HG02840 (cell line): ENCODE results near the gene TSC1.

Experiments used
- ATAC-seq: cut with Tn5 transposase; IDR thresholded peaks from one replicate; pipeline ENCODE4 v1.9.1; 2021; ENCODE audit warnings: mild to moderate bottlenecking, moderate library complexity, moderate number of reproducible peaks; ENCODE audit not compliant: unreplicated experiment, low FRiP score

The TSC1 gene

GRCh38 chr9:132942541-132943182 lies 1.8 kb downstream of the TSC1 start:
- no peak for ATAC-seq

GRCh38 chr9:132939169-132939568 lies 5.2 kb downstream of the TSC1 start:
- ATAC-seq = no peak

- ATAC-seq = no peak
Observed at GRCh38 chr9:132937463-132937901, 6.9 kb downstream of the TSC1 start.

GRCh38 chr9:132935026-132935425 lies 9.4 kb downstream of the TSC1 start:
- no peak for ATAC-seq

GRCh38 chr9:132931178-132931735 lies 13.2 kb downstream of the TSC1 start:
- ATAC-seq = no peak

GRCh38 chr9:132927704-132928103 lies 16.7 kb downstream of the TSC1 start:
- no peak for ATAC-seq

- no peak for ATAC-seq
Observed at GRCh38 chr9:132923346-132923902, 21.0 kb downstream of the TSC1 start.

GRCh38 chr9:132919614-132920268 lies 24.7 kb downstream of the TSC1 start:
- ATAC-seq = no peak

- no peak for ATAC-seq
Observed at GRCh38 chr9:132914924-132915323, 29.5 kb downstream of the TSC1 start.

GRCh38 chr9:132912131-132912530 lies 32.3 kb downstream of the TSC1 start:
- ATAC-seq = no peak

GRCh38 chr9:132910376-132910775 lies 34.0 kb downstream of the TSC1 start:
- ATAC-seq = no peak

GRCh38 chr9:132909311-132909710 lies 35.1 kb downstream of the TSC1 start:
- no peak for ATAC-seq

- no peak for ATAC-seq
Observed at GRCh38 chr9:132908635-132909034, 35.8 kb downstream of the TSC1 start.

GRCh38 chr9:132905726-132906125 lies 38.7 kb downstream of the TSC1 start:
- ATAC-seq = no peak

- ATAC-seq = no peak
Observed at GRCh38 chr9:132903574-132904492, 40.6 kb downstream of the TSC1 start.

- no peak for ATAC-seq
Observed at GRCh38 chr9:132901858-132902831, 42.3 kb downstream of the TSC1 start.

GRCh38 chr9:132898051-132898450 lies 46.4 kb downstream of the TSC1 start:
- ATAC-seq = no peak

- ATAC-seq = no peak
Observed at GRCh38 chr9:132896906-132897305, 47.5 kb downstream of the TSC1 start.

- no peak for ATAC-seq
Observed at GRCh38 chr9:132896264-132896663, 48.2 kb downstream of the TSC1 start.
